GM23338 (cell line): Measurements from ENCODE around the gene FREM3. TPM values are rescaled to one million over a fixed set of nuclear protein-coding genes. Genes with fewer than 3 reads are reported as not detected.

Experiments used
- ATAC-seq: fragments of 200-7000 bp; cut with Tn5 transposase; 3 replicates; pipeline ENCODE4 v1.9.1; 2020
- DNase-seq: peaks from one replicate; pipeline ENCODE4 v3.0.0-alpha.2; 2015; ENCODE audit warnings: low spot score
- H2AFZ ChIP-seq: fragments of 200-600 bp; sonication (generic); 2 replicates; pipeline ENCODE4 v1.8.0; 2016; ENCODE audit warnings: antibody characterized with exemption, mild to moderate bottlenecking, moderate library complexity
- H3F3A ChIP-seq: fragments of 200-600 bp; sonication (generic); replicated peaks from 2 replicates; pipeline ENCODE4 v1.8.0; 2017; ENCODE audit warnings: antibody characterized with exemption, mixed run types, low read depth
- H3K27ac ChIP-seq: fragments of 200-600 bp; sonication (generic); 2 replicates; pipeline ENCODE4 v1.6.1; 2016; ENCODE audit warnings: low read depth
- H3K27me3 ChIP-seq: fragments of 200-600 bp; sonication (generic); 2 replicates; pipeline ENCODE4 v1.8.0; 2016; ENCODE audit warnings: mild to moderate bottlenecking, mixed run types, moderate library complexity; ENCODE audit not compliant: insufficient read depth
- H3K36me3 ChIP-seq: fragments of 200-600 bp; sonication (generic); 2 replicates; pipeline ENCODE4 v1.8.0; 2016; ENCODE audit warnings: mild to moderate bottlenecking; ENCODE audit not compliant: insufficient read depth
- H3K4me1 ChIP-seq: fragments of 200-600 bp; sonication (generic); 2 replicates; pipeline ENCODE4 v1.8.0; 2016; ENCODE audit warnings: mild to moderate bottlenecking, moderate library complexity; ENCODE audit not compliant: insufficient read depth
- H3K4me2 ChIP-seq: fragments of 200-600 bp; sonication (generic); 2 replicates; pipeline ENCODE4 v1.7.1; 2017; ENCODE audit warnings: mixed run types
- H3K4me3 ChIP-seq: fragments of 200-600 bp; sonication (generic); 2 replicates; pipeline ENCODE4 v1.6.1; 2016; ENCODE audit warnings: mixed run types
- H3K79me2 ChIP-seq: fragments of 200-600 bp; sonication (generic); replicated peaks from 2 replicates; pipeline ENCODE4 v1.8.0; 2017; ENCODE audit warnings: mild to moderate bottlenecking; ENCODE audit not compliant: insufficient read depth
- H3K9me2 ChIP-seq: fragments of 200-600 bp; sonication (generic); 2 replicates; pipeline ENCODE4 v1.8.0; 2017; ENCODE audit not compliant: insufficient read depth
- H4K20me1 ChIP-seq: fragments of 200-600 bp; sonication (generic); replicated peaks from 2 replicates; pipeline ENCODE4 v1.8.0; 2017; ENCODE audit warnings: mild to moderate bottlenecking; ENCODE audit not compliant: insufficient read depth
- H3K27ac Mint-ChIP-seq: 2 replicates; pipeline ENCODE4 v1.8.0; 2020; ENCODE audit warnings: inconsistent platforms, mild to moderate bottlenecking, moderate library complexity, mixed read lengths
- H3K27me3 Mint-ChIP-seq: 3 replicates; pipeline ENCODE4 v1.8.0; 2022; ENCODE audit warnings: low read depth, mild to moderate bottlenecking, moderate library complexity, mixed read lengths, inconsistent platforms; ENCODE audit not compliant: insufficient read depth, poor library complexity
- H3K36me3 Mint-ChIP-seq: 3 replicates; pipeline ENCODE4 v1.8.0; 2021; ENCODE audit warnings: low read depth, mild to moderate bottlenecking, inconsistent platforms, moderate library complexity, mixed read lengths
- H3K4me1 Mint-ChIP-seq: 3 replicates; pipeline ENCODE4 v1.8.0; 2020; ENCODE audit warnings: mild to moderate bottlenecking, inconsistent platforms, mixed read lengths
- H3K4me3 Mint-ChIP-seq: 3 replicates; pipeline ENCODE4 v1.8.0; 2021; ENCODE audit warnings: moderate library complexity, mild to moderate bottlenecking, inconsistent platforms, mixed read lengths
- H3K9me3 Mint-ChIP-seq: 3 replicates; pipeline ENCODE4 v1.8.0; 2020; ENCODE audit warnings: moderate library complexity, mild to moderate bottlenecking, inconsistent platforms, mixed read lengths
- CREB1 ChIP-seq: fragments of 250-450 bp; sonication (Bioruptor Pico); IDR thresholded peaks from 2 replicates; pipeline ENCODE4 v1.5.0; 2020; ENCODE audit warnings: low read depth, mild to moderate bottlenecking, moderate library complexity
- ETS1 ChIP-seq: IDR thresholded peaks from 2 replicates; pipeline ENCODE4 v1.6.1; 2016; ENCODE audit warnings: antibody characterized with exemption
- EZH2 ChIP-seq: fragments of 200-600 bp; sonication (generic); IDR thresholded peaks from one replicate; pipeline ENCODE4 v1.8.0; 2017; ENCODE audit warnings: antibody characterized with exemption, mild to moderate bottlenecking, low read depth; ENCODE audit not compliant: unreplicated experiment
- EZH2phosphoT487 ChIP-seq: fragments of 200-600 bp; sonication (generic); IDR thresholded peaks from one replicate; pipeline ENCODE4 v1.8.1; 2018; ENCODE audit warnings: antibody characterized with exemption; ENCODE audit not compliant: unreplicated experiment
- JUNB ChIP-seq: IDR thresholded peaks from one replicate; pipeline ENCODE4 v1.6.1; 2016; ENCODE audit warnings: antibody characterized with exemption; ENCODE audit not compliant: unreplicated experiment
- REST ChIP-seq: IDR thresholded peaks from one replicate; pipeline ENCODE4 v1.6.1; 2018; ENCODE audit warnings: antibody characterized with exemption; ENCODE audit not compliant: unreplicated experiment
- STAT1 ChIP-seq: IDR thresholded peaks from one replicate; pipeline ENCODE4 v1.6.1; 2016; ENCODE audit warnings: antibody characterized with exemption; ENCODE audit not compliant: unreplicated experiment
- ZNF114 ChIP-seq: fragments of 250-450 bp; sonication (Bioruptor Pico); IDR thresholded peaks from 2 replicates; pipeline ENCODE4 v1.5.0; 2020; ENCODE audit warnings: mild to moderate bottlenecking, moderate library complexity
- ZNF462 ChIP-seq: fragments of 250-450 bp; sonication (Bioruptor Pico); IDR thresholded peaks from 2 replicates; pipeline ENCODE4 v1.5.0; 2020; ENCODE audit warnings: mild to moderate bottlenecking, moderate library complexity
- long read RNA-seq: library from polyadenylated mRNA; unstranded; transcript quantifications from one replicate; pipeline ENCODE4 v2.0.0, GENCODE V29; 2020; ENCODE audit not compliant: unreplicated experiment
- polyA plus RNA-seq: library from polyadenylated mRNA; unstranded; fragments of >200 nt; fragmentation: Nextera tagmentation; extraction: Ambion mirVana; gene quantifications from 2 replicates; pipeline ENCODE4 v1.2.1, GENCODE V29; 2016
- total RNA-seq: library from RNA; depleted of rRNA; stranded (reverse); fragments of >200 nt; shearing (Covaris generic); gene quantifications from 2 replicates; pipeline ENCODE4 v1.2.3, GENCODE V29; 2014; rRNA removed

FREM3 gene
- total RNA-seq (0.07 and 0.08 TPM in 2 replicates), polyA plus RNA-seq (0.03 and 0.28 TPM in 2 replicates)
- long read RNA-seq, result 0 reads

GRCh38 chr4:143700416-143701352, at the start of gene FREM3:
Gene FREM3, minus strand, starts transcription at chr4:143700675. Its CDS starts 0 bp downstream, at chr4:143700675.
- peak within 1 kb of the TSS; percentile 97 for H3K4me2 ChIP-seq
- peak within 1 kb of the TSS; percentile 95 for H2AFZ ChIP-seq
- H3K4me1 ChIP-seq, result peaks cover 5% of the 10 kb centered on the region; the same call in 1 of the 2 replicates
- H3K27me3 Mint-ChIP-seq, result peaks cover 40% of the 10 kb centered on the region
- TF ChIP-seq EZH2, result peak; percentile 52
- TF ChIP-seq ZNF114 (CRISPR knock-in tag), result no peak
- peak within 1 kb of the TSS; percentile 78 for H3K4me3 Mint-ChIP-seq
- peak; percentile 72 for DNase-seq
- H3K36me3 ChIP-seq, result no peaks in the 10 kb centered on the region
- H3F3A ChIP-seq, result no peaks in the 10 kb centered on the region
- ATAC-seq, result peak; percentile 79
- H3K4me1 Mint-ChIP-seq, result peaks cover 2% of the 10 kb centered on the region; the same call in 1 of the 3 replicates
- H3K27ac ChIP-seq, result no peak within 1 kb of the TSS
- H3K4me3 ChIP-seq, result peak within 1 kb of the TSS; percentile 77
- H3K79me2 ChIP-seq, result no peaks in the 10 kb centered on the region
- peaks cover 11% of the 10 kb centered on the region for H3K9me2 ChIP-seq
- H4K20me1 ChIP-seq, result no peaks in the 10 kb centered on the region
- no peaks in the 10 kb centered on the region for H3K36me3 Mint-ChIP-seq
- H3K9me3 Mint-ChIP-seq, result peaks cover 9% of the 10 kb centered on the region; the same call in 2 of the 3 replicates
- H3K27ac Mint-ChIP-seq, result no peak within 1 kb of the TSS
- peaks cover 50% of the 10 kb centered on the region for H3K27me3 ChIP-seq

- H2AFZ ChIP-seq, result no peak overlapping the region
- no peak for TF ChIP-seq EZH2phosphoT487
- TF ChIP-seq ZNF114 (CRISPR knock-in tag), result no peak
- TF ChIP-seq ZNF462 (CRISPR knock-in tag), result no peak
- TF ChIP-seq REST, result no peak
- TF ChIP-seq JUNB, result no peak
- no peak for TF ChIP-seq STAT1
- no peak for TF ChIP-seq CREB1 (CRISPR knock-in tag)
- no peak for TF ChIP-seq ETS1
- TF ChIP-seq EZH2, result no peak
These were observed 45.4 kb upstream of the FREM3 start for GRCh38 chr4:143745874-143746273.

More at GRCh38 chr4:143745874-143746273, 45.4 kb upstream of the FREM3 start:
- DNase-seq, result no peak
- Histone ChIP-seq H3K9me2 (no peaks in the 10 kb centered on the region), H3K79me2 (no peaks in the 10 kb centered on the region), H3K4me1 (peaks cover 16% of the 10 kb centered on the region), H3K27me3 (no peaks in the 10 kb centered on the region), H3K27ac (no peak overlapping the region), H3K4me3 (no peak overlapping the region), H4K20me1 (no peaks in the 10 kb centered on the region), H3K36me3 (no peaks in the 10 kb centered on the region), H3F3A (no peaks in the 10 kb centered on the region), H3K4me2 (no peak overlapping the region)
- no peaks in the 10 kb centered on the region for H3K9me3 Mint-ChIP-seq
- H3K4me1 Mint-ChIP-seq, result peaks cover 11% of the 10 kb centered on the region
- H3K4me3 Mint-ChIP-seq, result no peak overlapping the region
- H3K27me3 Mint-ChIP-seq, result peaks cover 3% of the 10 kb centered on the region
- H3K36me3 Mint-ChIP-seq, result no peaks in the 10 kb centered on the region
- no peak for ATAC-seq
- H3K27ac Mint-ChIP-seq, result no peak overlapping the region
